Gastroesophageal sphincter (tissue), 3 donors: Measurements from ENCODE around the gene SIAH3.

Experiments
- CTCF ChIP-seq, 4 experiments: fragments of 200-600 bp in 2 of 4; fragments of 450-650 bp in 2 of 4; sonication (generic) in 1 of 4; IDR thresholded peaks; one replicate each; pipeline ENCODE4 v1.5.1; 2017 to 2019; ENCODE audit warnings: antibody characterized with exemption in 4 of 4, mild to moderate bottlenecking in 2 of 4, moderate library complexity in 2 of 4
- EP300 ChIP-seq: sonication (generic); formaldehyde crosslinking; IDR thresholded peaks from one replicate; pipeline ENCODE4 v1.6.1; 2017; ENCODE audit warnings: antibody characterized with exemption, mild to moderate bottlenecking
- POLR2A ChIP-seq, 2 donors: fragments of 450-650 bp; IDR thresholded peaks; one replicate each; pipeline ENCODE4 v1.6.1; 2017; ENCODE audit warnings: antibody characterized with exemption in 2 of 2, mild to moderate bottlenecking in 2 of 2, moderate library complexity in 1 of 2
- POLR2AphosphoS5 ChIP-seq: sonication (generic); formaldehyde crosslinking; IDR thresholded peaks from one replicate; pipeline ENCODE4 v1.6.1; 2017; ENCODE audit warnings: antibody characterized with exemption

- TF ChIP-seq POLR2A (IDR thresholded peaks at IDR 0.05), result no peak
- no peak for TF ChIP-seq CTCF (IDR thresholded peaks at IDR 0.05)
- TF ChIP-seq POLR2AphosphoS5, result no peak
- no peak for TF ChIP-seq EP300
These were observed 122.8 kb downstream of the SIAH3 start for GRCh38 chr13:45728759-45729158.
